ENCODE measurements around the gene TMEM273.

Gene TMEM273

GRCh38 chr10:49170632-49171325 is 17.4 kb downstream of the TMEM273 start:
- no peak for DNase-seq
- Mint-ChIP-seq H3K27me3 (ENCODE audit: low read depth, poor library complexity) (peaks cover 16% of the 10 kb centered on the region), H3K4me1 (peaks cover 26% of the 10 kb centered on the region)

GRCh38 chr10:49169776-49170175 is 18.4 kb downstream of the TMEM273 start:
- Mint-ChIP-seq H3K4me1 (peaks cover 31% of the 10 kb centered on the region), H3K36me3 (ENCODE audit: low read depth) (no peaks in the 10 kb centered on the region), H3K9me3 (no peaks in the 10 kb centered on the region), H3K4me3 (no peak overlapping the region), H3K27ac (no peak overlapping the region), H3K27me3 (ENCODE audit: low read depth, poor library complexity) (peaks cover 20% of the 10 kb centered on the region)
- TF ChIP-seq CTCF (IDR thresholded peaks at IDR 0.05), result no peak
- no peak for DNase-seq

More at GRCh38 chr10:49170632-49171325, 17.4 kb downstream of the TMEM273 start:
- H3K27ac Mint-ChIP-seq, result no peak overlapping the region
- H3K4me3 Mint-ChIP-seq, result no peak overlapping the region
- no peaks in the 10 kb centered on the region for H3K36me3 Mint-ChIP-seq (ENCODE audit: low read depth)
- TF ChIP-seq CTCF (IDR thresholded peaks at IDR 0.05), result no peak
- H3K9me3 Mint-ChIP-seq, result no peaks in the 10 kb centered on the region

- no peak overlapping the region for H3K4me3 Mint-ChIP-seq
- peaks cover 35% of the 10 kb centered on the region for H3K4me1 Mint-ChIP-seq
- H3K27me3 Mint-ChIP-seq (ENCODE audit: low read depth, poor library complexity), result peaks cover 23% of the 10 kb centered on the region
- no peak for DNase-seq
- H3K9me3 Mint-ChIP-seq, result no peaks in the 10 kb centered on the region
- H3K36me3 Mint-ChIP-seq (ENCODE audit: low read depth), result no peaks in the 10 kb centered on the region
- no peak for TF ChIP-seq CTCF (IDR thresholded peaks at IDR 0.05)
- H3K27ac Mint-ChIP-seq, result no peak overlapping the region
These were observed 19.2 kb downstream of the TMEM273 start for GRCh38 chr10:49168831-49169500.

- Mint-ChIP-seq H3K36me3 (ENCODE audit: low read depth) (no peaks in the 10 kb centered on the region), H3K27ac (no peak overlapping the region), H3K4me3 (no peak overlapping the region), H3K4me1 (peaks cover 35% of the 10 kb centered on the region), H3K27me3 (ENCODE audit: low read depth, poor library complexity) (peaks cover 28% of the 10 kb centered on the region), H3K9me3 (no peaks in the 10 kb centered on the region)
- TF ChIP-seq CTCF (IDR thresholded peaks at IDR 0.05), result no peak
- no peak for DNase-seq
These were observed 20.0 kb downstream of the TMEM273 start for GRCh38 chr10:49168171-49168540.

- H3K36me3 Mint-ChIP-seq (ENCODE audit: low read depth), result no peaks in the 10 kb centered on the region
- no peaks in the 10 kb centered on the region for H3K9me3 Mint-ChIP-seq
- no peak for TF ChIP-seq CTCF (IDR thresholded peaks at IDR 0.05)
- no peak overlapping the region for H3K27ac Mint-ChIP-seq
- peaks cover 35% of the 10 kb centered on the region for H3K4me1 Mint-ChIP-seq
- no peak for DNase-seq
- H3K27me3 Mint-ChIP-seq (ENCODE audit: low read depth, poor library complexity), result peaks cover 25% of the 10 kb centered on the region
- no peak overlapping the region for H3K4me3 Mint-ChIP-seq
These were observed 20.6 kb downstream of the TMEM273 start for GRCh38 chr10:49167425-49168170.

All from nephron progenitor cell (in vitro differentiated cells).